Measurements from ENCODE around the gene SH3BP5L.
"Not testable (repeated sequence)": the region's sequence is repeated elsewhere in the genome, so short reads cannot be mapped to it uniquely, and the experiment has no call there.

Gene SH3BP5L

GRCh38 chr1:248810000-248810726, 15.6 kb downstream of the SH3BP5L start:
- no peak for DNase-seq (ENCODE audit: low spot score)

GRCh38 chr1:248808876-248809275, 16.8 kb downstream of the SH3BP5L start:
- no peak for DNase-seq (ENCODE audit: low spot score)

- peak; percentile 60 for DNase-seq (ENCODE audit: low spot score)
These were observed 18.5 kb downstream of the SH3BP5L start for GRCh38 chr1:248807067-248807737.

GRCh38 chr1:248805876-248806275, 19.8 kb downstream of the SH3BP5L start:
- no peak for DNase-seq (ENCODE audit: low spot score)

DNA sequence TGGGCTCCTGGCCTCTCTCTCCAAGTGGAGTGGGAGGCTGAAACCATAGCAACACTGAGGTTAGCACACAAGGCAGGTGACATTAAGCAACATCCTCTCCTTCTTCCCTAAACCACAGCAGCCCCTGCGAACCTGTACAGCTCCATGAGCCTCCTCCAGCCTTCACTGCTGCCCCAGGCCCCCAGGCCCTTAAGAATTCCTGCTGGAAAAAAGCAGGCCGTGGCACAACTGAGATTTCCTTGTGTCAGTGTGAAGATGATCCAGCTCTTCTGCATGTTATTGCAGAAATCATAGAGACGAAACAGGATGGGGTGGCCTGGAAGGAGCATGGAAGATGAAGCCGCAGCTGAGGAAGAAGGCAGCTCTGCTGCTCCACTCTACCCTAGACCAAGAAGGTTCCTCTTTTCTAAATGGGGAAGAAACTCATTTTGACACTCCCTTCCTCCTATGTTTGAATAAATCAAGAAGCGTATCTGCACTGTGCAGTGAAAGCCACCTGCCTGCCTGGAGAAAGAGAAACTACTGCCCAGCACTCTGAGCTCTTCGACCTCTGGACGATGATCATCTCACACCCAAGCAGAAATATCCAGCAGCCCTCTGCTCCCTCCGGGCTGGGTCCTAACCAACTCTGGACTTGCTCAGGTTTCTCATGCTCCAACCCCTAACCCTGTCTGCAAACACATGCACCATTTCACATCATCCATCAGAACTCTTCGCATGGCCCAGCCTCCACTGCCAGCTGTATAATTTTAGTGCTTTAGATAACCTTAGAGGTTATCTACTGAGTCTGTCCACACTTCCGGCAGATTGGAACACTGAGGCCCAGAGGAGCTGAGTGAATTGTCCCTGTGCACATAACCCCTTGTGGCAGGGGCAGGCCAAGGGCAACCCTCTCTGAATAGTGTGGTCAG, 20.7 kb downstream of the SH3BP5L start:
- no peak for DNase-seq (ENCODE audit: low spot score)

- not testable (repeated sequence) for DNase-seq (ENCODE audit: low spot score)
These were observed 22.2 kb downstream of the SH3BP5L start for GRCh38 chr1:248803501-248803900.

GRCh38 chr1:248802454-248802853, 23.3 kb downstream of the SH3BP5L start:
- no peak for DNase-seq (ENCODE audit: low spot score)

DNA sequence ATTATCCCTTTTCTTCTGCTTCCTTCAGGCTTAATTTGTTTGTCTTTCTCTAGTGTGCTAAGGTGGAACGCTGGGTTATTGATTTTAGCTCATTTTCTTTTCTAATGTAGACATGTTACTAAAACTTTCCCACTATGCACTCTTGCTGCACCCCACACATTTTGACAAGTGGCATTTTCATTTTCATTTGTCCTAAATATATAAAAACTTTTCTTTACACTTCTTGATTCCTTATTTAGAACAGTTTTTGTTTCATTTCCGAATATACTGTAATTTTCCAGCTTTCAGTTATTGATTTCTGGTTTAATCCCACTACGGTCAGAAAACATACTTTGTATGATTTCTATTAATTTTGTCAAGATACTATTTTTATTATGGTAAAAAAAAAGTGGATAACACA, 25.3 kb downstream of the SH3BP5L start:
- no peak for DNase-seq (ENCODE audit: low spot score)

- no peak for DNase-seq (ENCODE audit: low spot score)
These were observed 26.9 kb downstream of the SH3BP5L start for GRCh38 chr1:248798791-248799190.

GRCh38 chr1:248794663-248795062, 31.1 kb downstream of the SH3BP5L start:
- not testable (repeated sequence) for DNase-seq (ENCODE audit: low spot score)

GRCh38 chr1:248793592-248793991, 32.1 kb downstream of the SH3BP5L start:
- no peak for DNase-seq (ENCODE audit: low spot score)

DNA sequence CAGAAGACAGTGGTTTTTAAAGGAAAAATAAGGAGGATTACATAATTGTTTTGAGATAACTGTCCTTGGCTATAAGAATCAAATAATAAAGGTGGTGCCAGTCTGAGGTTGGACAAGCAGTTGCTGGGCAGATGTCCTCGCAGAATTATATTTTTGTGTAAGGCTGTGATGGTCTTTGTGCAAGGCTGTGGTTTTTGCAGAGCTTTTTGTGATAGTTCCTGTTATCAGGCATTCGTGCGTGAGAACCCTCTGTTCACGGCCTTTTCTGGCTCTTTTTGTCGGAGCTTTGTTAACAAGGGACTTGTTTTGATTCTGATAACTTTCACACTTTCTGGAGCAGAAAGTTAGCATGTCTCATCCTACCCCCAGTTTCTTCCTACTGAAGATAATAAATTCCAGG, 33.4 kb downstream of the SH3BP5L start:
- DNase-seq (ENCODE audit: low spot score), result no peak

GRCh38 chr1:248791010-248791409, 34.7 kb downstream of the SH3BP5L start:
- DNase-seq (ENCODE audit: low spot score), result no peak

GRCh38 chr1:248790456-248790855, 35.3 kb downstream of the SH3BP5L start:
- DNase-seq (ENCODE audit: low spot score), result no peak

GRCh38 chr1:248789337-248789736, 36.4 kb downstream of the SH3BP5L start:
- DNase-seq (ENCODE audit: low spot score), result not testable (repeated sequence)

- DNase-seq (ENCODE audit: low spot score), result no peak
These were observed 37.4 kb downstream of the SH3BP5L start for GRCh38 chr1:248788327-248788726.

- no peak for DNase-seq (ENCODE audit: low spot score)
These were observed 38.3 kb downstream of the SH3BP5L start for GRCh38 chr1:248787430-248787829.

DNA sequence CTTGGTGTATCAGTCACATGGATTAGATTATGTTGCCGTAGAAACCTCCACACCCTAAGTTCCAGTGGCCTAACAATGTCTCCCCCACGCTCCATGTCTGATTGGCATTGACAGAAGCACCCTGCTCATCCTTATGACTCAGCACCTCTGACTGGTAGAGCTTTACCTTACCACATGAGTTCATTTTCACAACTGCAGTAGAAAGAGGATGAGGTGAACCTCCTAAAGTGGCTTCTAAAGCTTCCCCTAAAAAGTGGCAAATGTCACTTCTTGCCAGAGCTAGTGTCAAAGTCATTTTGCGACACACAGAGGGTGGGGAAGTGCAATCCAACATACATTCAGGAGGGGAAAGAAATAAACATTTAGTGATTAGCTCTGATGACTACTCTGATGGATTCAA, 39.6 kb downstream of the SH3BP5L start:
- no peak for DNase-seq (ENCODE audit: low spot score)

DNA sequence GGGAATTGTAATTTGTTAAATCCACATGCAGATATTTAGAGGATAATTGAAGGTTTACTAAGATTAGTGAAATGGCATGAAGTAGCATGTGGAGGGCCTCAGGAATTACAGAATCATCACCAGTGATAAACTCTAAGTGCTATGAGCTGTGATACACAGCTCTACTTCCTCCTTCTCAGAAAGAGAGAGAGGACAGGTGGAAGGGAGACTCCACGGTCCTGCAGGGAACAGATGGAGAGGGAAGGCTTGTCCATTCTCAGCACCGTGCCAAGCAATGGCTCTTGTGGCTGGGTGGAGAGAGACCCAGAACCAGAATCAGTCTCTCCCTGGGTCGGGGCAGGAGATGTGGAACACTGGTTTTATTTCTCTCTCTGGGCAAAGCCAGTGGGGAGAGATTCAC, 42.3 kb downstream of the SH3BP5L start:
- no peak for DNase-seq (ENCODE audit: low spot score)

- no peak for DNase-seq (ENCODE audit: low spot score)
These were observed 43.1 kb downstream of the SH3BP5L start for GRCh38 chr1:248782416-248783141.

- DNase-seq (ENCODE audit: low spot score), result no peak
These were observed 46.4 kb downstream of the SH3BP5L start for GRCh38 chr1:248779350-248779749.

GRCh38 chr1:248778906-248779305, 46.8 kb downstream of the SH3BP5L start:
- DNase-seq (ENCODE audit: low spot score), result no peak
